GM21360 (cell line): ENCODE data around the gene FOXL3.

Experiments
- ATAC-seq: cut with Tn5 transposase; IDR thresholded peaks from one replicate; pipeline ENCODE4 v1.9.1; 2021; ENCODE audit warnings: mild to moderate bottlenecking, moderate library complexity; ENCODE audit not compliant: unreplicated experiment

The FOXL3 gene

GRCh38 chr7:265998-266850 is 23.7 kb upstream of the FOXL3 start:
- ATAC-seq, result no peak

- no peak for ATAC-seq
Observed at GRCh38 chr7:266851-267840, 22.8 kb upstream of the FOXL3 start.

- ATAC-seq, result no peak
Observed at GRCh38 chr7:268991-269390, 21.0 kb upstream of the FOXL3 start.

- no peak for ATAC-seq
Observed at GRCh38 chr7:269721-270120, 20.2 kb upstream of the FOXL3 start.

- ATAC-seq, result no peak
Observed at GRCh38 chr7:270351-270983, 19.5 kb upstream of the FOXL3 start.

- no peak for ATAC-seq
Observed at GRCh38 chr7:271266-272107, 18.5 kb upstream of the FOXL3 start.

GRCh38 chr7:272108-272615 is 17.8 kb upstream of the FOXL3 start:
- no peak for ATAC-seq

- no peak for ATAC-seq
Observed at GRCh38 chr7:272631-273030, 17.3 kb upstream of the FOXL3 start.

GRCh38 chr7:273327-273726 is 16.6 kb upstream of the FOXL3 start:
- no peak for ATAC-seq

GRCh38 chr7:274266-274665 is 15.7 kb upstream of the FOXL3 start:
- no peak for ATAC-seq

- ATAC-seq, result no peak
Observed at GRCh38 chr7:276230-276835, 13.6 kb upstream of the FOXL3 start.

- ATAC-seq, result no peak
Observed at GRCh38 chr7:277228-277627, 12.7 kb upstream of the FOXL3 start.

- ATAC-seq, result no peak
Observed at GRCh38 chr7:278081-278480, 11.9 kb upstream of the FOXL3 start.

GRCh38 chr7:279821-280220 is 10.1 kb upstream of the FOXL3 start:
- ATAC-seq, result no peak

GRCh38 chr7:280461-280860 is 9.5 kb upstream of the FOXL3 start:
- ATAC-seq, result no peak

- ATAC-seq, result no peak
Observed at GRCh38 chr7:281637-282036, 8.3 kb upstream of the FOXL3 start.

- ATAC-seq, result no peak
Observed at GRCh38 chr7:282621-283020, 7.3 kb upstream of the FOXL3 start.

- ATAC-seq, result no peak
Observed at GRCh38 chr7:284762-285722, 4.9 kb upstream of the FOXL3 start.

GRCh38 chr7:285731-286130 is 4.2 kb upstream of the FOXL3 start:
- no peak for ATAC-seq
